ENCODE data around the gene DNAJB2. TPM values are rescaled to one million over a fixed set of nuclear protein-coding genes. Genes with fewer than 3 reads are reported as not detected.

The DNAJB2 gene
- total RNA-seq, 1 experiment from 2014 or later: 66.2 TPM

GRCh38 chr2:219266886-219267285 lies 12.3 kb upstream of the DNAJB2 start:
- DNase-seq (ENCODE audit: low read depth, low spot score) (no peak), ATAC-seq (no peak)
- Histone ChIP-seq H3K36me3 (ENCODE audit: control insufficient read depth, insufficient read depth, low read length) (no peaks in the 10 kb centered on the region), H3K4me1 (ENCODE audit: control insufficient read depth, insufficient read depth, low read length) (no peaks in the 10 kb centered on the region), H3K27me3 (ENCODE audit: control insufficient read depth, insufficient read depth, low read length) (no peaks in the 10 kb centered on the region), H3K9me3 (ENCODE audit: control insufficient read depth, insufficient read depth, low read depth, low read length) (no peaks in the 10 kb centered on the region), H3K4me3 (ENCODE audit: low read depth in 2 of 2, low read length in 2 of 2) (no peak overlapping the region), H3K27ac (ENCODE audit: low read length) (no peak overlapping the region)
- TF ChIP-seq POLR2AphosphoS5 (IDR thresholded peaks at IDR 0.05; ENCODE audit: low read depth, low read length) (no peak), REST (IDR thresholded peaks at IDR 0.05; ENCODE audit: insufficient read depth in 1 of 2, low read depth in 2 of 2, low read length in 1 of 2) (no peak), TCF7L2 (IDR thresholded peaks at IDR 0.05; ENCODE audit: low read depth, low read length) (no peak), CTCF (IDR thresholded peaks at IDR 0.05) (no peak), SIN3A (IDR thresholded peaks at IDR 0.05; ENCODE audit: borderline replicate concordance, insufficient read depth, low read depth, low read length) (no peak)
- intact Hi-C loops (cut with micrococcal nuclease; ENCODE audit: unreplicated experiment): no loop called here
- in situ Hi-C loops (cut with HindIII; ENCODE audit: low pct_unique_long_range_greater_than_20kb, low sequenced_read_pairs): no loop called here
- POLR2A ChIA-PET: no interaction called here
- BruUV-seq (replicated peaks): no TSS peak
- CTCF ChIA-PET: no interaction called here

- no peak for ATAC-seq
- no peak for DNase-seq (ENCODE audit: low read depth, low spot score)
- BruUV-seq (replicated peaks): no TSS peak
- intact Hi-C loops (cut with micrococcal nuclease; ENCODE audit: unreplicated experiment) (no loop called here), in situ Hi-C loops (cut with HindIII; ENCODE audit: low pct_unique_long_range_greater_than_20kb, low sequenced_read_pairs) (no loop called here)
- TF ChIP-seq CTCF (IDR thresholded peaks at IDR 0.05) (no peak), REST (IDR thresholded peaks at IDR 0.05; ENCODE audit: insufficient read depth in 1 of 2, low read depth in 2 of 2, low read length in 1 of 2) (no peak), TCF7L2 (IDR thresholded peaks at IDR 0.05; ENCODE audit: low read depth, low read length) (no peak), SIN3A (IDR thresholded peaks at IDR 0.05; ENCODE audit: borderline replicate concordance, insufficient read depth, low read depth, low read length) (no peak), POLR2AphosphoS5 (IDR thresholded peaks at IDR 0.05; ENCODE audit: low read depth, low read length) (no peak)
- POLR2A ChIA-PET: no interaction called here
- Histone ChIP-seq H3K27me3 (ENCODE audit: control insufficient read depth, insufficient read depth, low read length) (no peaks in the 10 kb centered on the region), H3K4me1 (ENCODE audit: control insufficient read depth, insufficient read depth, low read length) (no peaks in the 10 kb centered on the region), H3K4me3 (ENCODE audit: low read depth in 2 of 2, low read length in 2 of 2) (no peak overlapping the region), H3K27ac (ENCODE audit: low read length) (no peak overlapping the region), H3K36me3 (ENCODE audit: control insufficient read depth, insufficient read depth, low read length) (no peaks in the 10 kb centered on the region), H3K9me3 (ENCODE audit: control insufficient read depth, insufficient read depth, low read depth, low read length) (no peaks in the 10 kb centered on the region)
- CTCF ChIA-PET: no interaction called here
These were observed 10.9 kb upstream of the DNAJB2 start for GRCh38 chr2:219268294-219268693.

Data from Panc1 (cell line).